Femur (tissue), 1 donor: ENCODE results near the gene FGF1.
"Not testable (repeated sequence)": the region's sequence is repeated elsewhere in the genome, so short reads cannot be mapped to it uniquely, and the experiment has no call there.

Experiments used
- DNase-seq: peaks from one replicate; pipeline ENCODE4 v3.0.0-alpha.2; 2017

Gene FGF1

GRCh38 chr5:142667831-142668230 lies 18.1 kb downstream of the FGF1 start:
- DNase-seq = no peak

GRCh38 chr5:142664636-142665035 lies 21.3 kb downstream of the FGF1 start:
- DNase-seq = no peak

GRCh38 chr5:142664067-142664466 lies 21.8 kb downstream of the FGF1 start:
- no peak for DNase-seq

- no peak for DNase-seq
Observed at GRCh38 chr5:142663246-142663645, 22.6 kb downstream of the FGF1 start.

- no peak for DNase-seq
Observed at GRCh38 chr5:142661957-142662356, 23.9 kb downstream of the FGF1 start.

- no peak for DNase-seq
Observed at GRCh38 chr5:142661143-142661542, 24.7 kb downstream of the FGF1 start.

- no peak for DNase-seq
Observed at GRCh38 chr5:142660731-142661130, 25.2 kb downstream of the FGF1 start.

GRCh38 chr5:142660196-142660595 lies 25.7 kb downstream of the FGF1 start:
- no peak for DNase-seq

GRCh38 chr5:142659405-142659804 lies 26.5 kb downstream of the FGF1 start:
- no peak for DNase-seq

- no peak for DNase-seq
Observed at GRCh38 chr5:142658278-142658677, 27.6 kb downstream of the FGF1 start.

GRCh38 chr5:142657446-142657845 lies 28.4 kb downstream of the FGF1 start:
- DNase-seq = no peak

- peak; percentile 94 for DNase-seq
Observed at GRCh38 chr5:142655339-142656267, 30.3 kb downstream of the FGF1 start.

- no peak for DNase-seq
Observed at GRCh38 chr5:142654578-142655058, 31.3 kb downstream of the FGF1 start.

GRCh38 chr5:142653321-142653720 lies 32.6 kb downstream of the FGF1 start:
- DNase-seq = no peak

GRCh38 chr5:142652563-142652962 lies 33.3 kb downstream of the FGF1 start:
- no peak for DNase-seq

- no peak for DNase-seq
Observed at GRCh38 chr5:142650881-142651280, 35.0 kb downstream of the FGF1 start.

GRCh38 chr5:142650060-142650459 lies 35.8 kb downstream of the FGF1 start:
- no peak for DNase-seq

GRCh38 chr5:142648108-142648507 lies 37.8 kb downstream of the FGF1 start:
- DNase-seq = not testable (repeated sequence)

- DNase-seq = no peak
Observed at GRCh38 chr5:142645456-142645855, 40.4 kb downstream of the FGF1 start.

GRCh38 chr5:142644640-142645361 lies 41.1 kb downstream of the FGF1 start:
- DNase-seq = peak; percentile 48

- DNase-seq = no peak
Observed at GRCh38 chr5:142644127-142644526, 41.8 kb downstream of the FGF1 start.

- no peak for DNase-seq
Observed at GRCh38 chr5:142643634-142644033, 42.3 kb downstream of the FGF1 start.

GRCh38 chr5:142642427-142642826 lies 43.5 kb downstream of the FGF1 start:
- DNase-seq = no peak

- DNase-seq = no peak
Observed at GRCh38 chr5:142641711-142642110, 44.2 kb downstream of the FGF1 start.
